HG03342 (cell line): Measurements from ENCODE around the gene HOXB3.
A peak's percentile ranks its signal among the peaks of the same experiment; 100 is the strongest.

ENCODE experiments used
- ATAC-seq: cut with Tn5 transposase; IDR thresholded peaks from one replicate; pipeline ENCODE4 v1.9.1; 2021; ENCODE audit warnings: mild to moderate bottlenecking, moderate library complexity; ENCODE audit not compliant: unreplicated experiment

Gene HOXB3

DNA sequence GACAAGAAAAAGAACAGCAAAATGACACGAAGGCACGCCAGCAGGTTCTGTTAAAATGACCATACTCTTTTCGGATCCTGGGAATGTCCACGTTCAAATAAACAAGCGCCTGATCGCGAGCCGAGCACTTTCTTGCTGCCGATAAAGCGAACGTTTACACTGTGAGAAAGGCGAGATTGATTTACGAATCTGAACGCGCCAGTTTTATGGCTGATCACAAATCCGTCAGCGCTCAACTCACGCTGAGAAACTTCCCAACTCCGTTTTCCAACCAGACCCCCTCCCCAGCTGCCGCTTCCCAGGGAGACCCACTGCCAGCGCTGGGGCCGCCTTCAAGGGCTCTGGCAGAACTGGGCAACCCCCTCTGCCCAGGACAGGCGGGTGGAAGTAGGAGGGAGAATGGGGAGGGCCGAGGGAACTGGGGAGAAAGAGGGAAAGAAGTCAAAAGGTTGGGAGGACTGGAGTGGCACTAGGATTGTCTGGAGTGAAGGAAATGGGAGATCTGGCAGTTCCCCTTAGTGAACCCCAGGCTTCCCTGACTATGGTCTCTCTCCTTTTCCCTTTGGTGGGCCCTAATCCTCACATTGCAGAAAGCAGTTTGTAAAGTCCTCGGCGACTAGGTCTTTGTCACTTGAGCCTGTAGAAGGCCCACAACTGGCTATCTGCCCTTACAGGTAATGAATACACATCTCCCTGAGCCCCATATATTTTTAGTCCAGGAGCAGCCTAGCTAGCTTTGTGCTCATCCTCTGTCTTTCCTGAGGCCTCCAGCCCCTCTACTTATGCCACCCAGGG lies 18.8 kb downstream of the HOXB3 start:
- no peak for ATAC-seq

DNA sequence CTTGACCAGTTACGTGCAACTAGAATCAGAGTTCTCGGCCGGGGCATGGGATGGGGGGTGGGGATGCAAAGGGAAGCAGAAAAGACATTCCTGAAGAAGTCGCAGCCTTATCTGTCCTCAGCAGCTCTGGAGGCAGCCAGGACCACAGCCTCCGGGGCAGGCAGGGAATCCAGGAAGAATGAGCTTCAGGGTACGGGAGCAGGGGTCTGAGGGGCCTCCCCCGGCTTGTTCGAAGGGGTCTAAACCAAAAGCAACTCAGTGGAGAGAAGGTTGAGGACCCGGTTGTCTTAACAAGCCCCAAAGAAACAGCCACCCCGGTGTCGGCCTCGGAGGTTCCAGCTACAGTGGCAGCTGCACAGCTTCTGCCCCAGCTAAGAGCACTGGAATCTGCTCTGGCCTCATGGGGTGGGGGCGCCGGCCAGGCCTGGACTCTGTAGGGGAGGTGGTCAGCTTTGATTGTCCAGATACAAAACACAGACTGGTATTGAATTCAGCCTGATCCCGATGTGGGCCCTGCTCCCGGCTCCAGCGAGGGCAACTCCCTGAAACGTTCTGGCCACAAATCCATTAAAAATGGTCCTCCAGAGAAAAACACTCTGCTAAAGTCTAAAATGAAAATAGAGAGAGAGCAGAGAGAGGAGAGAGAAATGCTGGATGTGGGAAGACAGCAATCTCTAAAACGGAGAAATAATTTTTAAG lies 19.6 kb downstream of the HOXB3 start:
- ATAC-seq, result no peak

- ATAC-seq, result no peak
Observed at GRCh38 chr17:48569674-48570324, 20.2 kb downstream of the HOXB3 start.

GRCh38 chr17:48569240-48569582 lies 20.8 kb downstream of the HOXB3 start:
- no peak for ATAC-seq

DNA sequence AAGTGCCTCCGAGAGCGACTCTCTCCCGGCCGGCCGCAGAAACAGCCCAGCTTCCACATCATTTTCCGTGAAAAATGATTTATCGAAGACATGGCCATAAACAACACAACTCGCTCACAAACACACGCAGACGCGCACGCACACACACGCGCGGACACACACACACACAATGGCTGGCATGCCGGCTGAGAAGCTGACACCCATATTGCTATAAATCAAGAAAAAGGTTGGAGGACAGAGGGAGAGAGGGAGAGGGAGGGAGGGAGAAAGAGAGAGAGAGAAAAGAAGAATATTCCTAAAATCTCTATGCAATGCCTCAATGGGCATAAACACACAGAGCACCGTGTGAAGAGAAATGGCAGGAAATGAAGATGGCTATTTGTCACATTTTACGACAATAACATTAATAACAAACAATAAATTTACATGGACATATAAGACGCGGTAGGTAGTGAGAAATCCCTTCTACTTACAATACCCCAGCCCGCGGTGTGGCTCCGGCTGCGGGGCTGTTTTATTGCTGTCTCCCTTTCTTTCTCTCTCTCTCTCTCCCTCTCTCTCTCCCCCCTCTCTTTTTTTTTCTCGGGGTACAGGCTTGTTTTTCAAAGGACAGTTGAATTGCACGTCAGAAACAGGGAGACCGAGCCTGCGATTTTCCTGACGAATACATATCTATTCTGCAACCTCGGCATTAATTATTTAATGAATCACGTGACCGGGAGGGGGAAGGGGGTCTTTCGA lies 21.4 kb downstream of the HOXB3 start:
- ATAC-seq, result no peak

DNA sequence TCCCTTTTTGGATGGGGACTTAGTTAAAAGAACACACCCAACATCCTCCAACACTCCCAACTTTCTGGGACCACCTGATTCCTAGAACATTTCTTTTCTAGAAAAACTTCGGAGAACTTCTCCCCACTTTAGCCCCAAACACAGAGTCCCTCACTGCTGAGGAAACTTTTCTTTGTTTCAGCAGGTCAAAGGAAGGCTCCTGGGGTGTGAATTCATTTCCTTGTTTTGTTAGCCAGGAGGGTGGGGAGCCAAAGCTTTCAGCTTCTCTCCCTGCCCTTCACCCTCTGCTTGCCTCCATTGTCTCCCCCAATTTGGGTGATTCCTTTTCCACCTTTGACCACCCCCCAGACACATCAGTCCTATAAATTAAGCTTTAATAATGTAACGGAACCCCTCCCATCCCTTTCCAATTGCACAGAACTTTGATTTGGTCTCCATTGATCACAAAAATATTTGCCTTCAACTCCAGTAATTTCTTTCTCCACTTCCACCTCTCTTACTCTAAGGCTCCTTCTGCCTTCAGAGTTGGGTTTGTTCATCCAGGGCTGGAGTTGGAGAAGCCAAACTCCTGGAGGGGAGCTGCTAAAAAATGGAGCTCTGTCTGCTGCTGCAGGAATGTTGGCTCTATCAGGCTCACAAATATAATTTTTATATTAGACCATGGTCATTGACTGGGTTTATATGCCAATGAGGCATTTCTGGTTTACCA lies 22.2 kb downstream of the HOXB3 start:
- ATAC-seq, result no peak

- no peak for ATAC-seq
Observed at GRCh38 chr17:48567209-48567608, 22.8 kb downstream of the HOXB3 start.

DNA sequence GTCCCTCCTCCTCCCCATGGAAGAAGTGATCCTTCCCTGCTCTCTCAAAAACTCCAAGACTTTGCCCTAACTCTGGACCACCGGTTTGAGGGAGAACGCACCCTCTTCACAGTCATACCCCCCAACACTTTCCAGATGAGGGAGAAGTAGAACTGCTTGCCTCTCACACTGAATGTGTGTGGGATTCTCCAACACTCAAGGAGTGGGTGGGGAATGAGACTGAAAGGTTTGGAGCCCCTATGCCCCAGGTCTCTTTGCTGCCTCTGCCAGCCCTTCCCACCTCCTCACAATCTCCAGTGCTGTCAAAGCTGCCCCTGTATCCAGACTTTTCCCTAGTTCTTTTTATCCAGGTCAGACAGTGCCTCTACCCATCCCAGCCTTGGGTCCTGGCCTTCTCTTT lies 23.3 kb downstream of the HOXB3 start:
- no peak for ATAC-seq

DNA sequence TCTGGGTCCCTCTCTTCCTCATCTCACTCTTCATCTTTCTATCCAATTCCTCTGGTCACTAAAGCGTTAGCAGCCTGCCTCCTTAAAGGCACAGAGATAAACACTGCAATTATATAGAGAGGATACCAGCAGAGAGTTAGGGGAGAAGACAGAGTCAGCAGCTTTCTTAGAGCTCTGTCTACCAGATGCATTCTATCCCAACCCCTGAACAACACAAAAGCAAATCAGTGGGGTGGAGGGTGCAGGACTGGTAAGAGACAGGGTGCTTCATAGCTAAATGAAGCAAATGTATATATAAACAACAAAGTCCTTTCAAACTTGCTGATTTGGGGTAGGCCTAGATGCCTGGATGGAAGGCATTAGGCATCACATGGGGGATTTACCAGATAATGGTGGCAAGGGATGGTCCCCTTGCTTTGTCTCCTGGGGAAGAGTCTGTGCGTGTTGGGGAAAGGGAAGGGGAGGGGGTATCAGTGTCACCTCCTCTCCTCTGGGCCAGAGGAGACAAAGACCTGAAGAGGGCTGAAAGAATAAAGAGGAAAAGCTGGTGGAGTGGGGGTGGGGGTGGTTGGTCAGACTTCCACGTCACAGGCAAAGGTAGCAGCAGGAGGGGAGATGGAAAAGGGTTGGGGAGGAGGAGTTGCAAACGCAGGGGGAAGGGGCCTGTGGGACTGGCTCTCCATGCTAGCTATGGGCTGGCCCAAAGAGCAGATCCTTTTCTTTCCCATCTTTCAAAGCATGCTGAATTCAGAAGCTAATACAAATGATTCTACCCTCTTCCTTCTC lies 23.9 kb downstream of the HOXB3 start:
- ATAC-seq, result no peak

GRCh38 chr17:48565022-48565554 lies 25.0 kb downstream of the HOXB3 start:
- ATAC-seq, result no peak

- ATAC-seq, result no peak
Observed at GRCh38 chr17:48564188-48565021, 25.6 kb downstream of the HOXB3 start.

- ATAC-seq, result no peak
Observed at GRCh38 chr17:48563867-48564187, 26.2 kb downstream of the HOXB3 start.

GRCh38 chr17:48563385-48563838 lies 26.6 kb downstream of the HOXB3 start:
- ATAC-seq, result no peak

- no peak for ATAC-seq
Observed at GRCh38 chr17:48562934-48563333, 27.1 kb downstream of the HOXB3 start.

GRCh38 chr17:48561884-48562810 lies 27.9 kb downstream of the HOXB3 start:
- ATAC-seq, result peak; percentile 55

- ATAC-seq, result no peak
Observed at GRCh38 chr17:48559840-48560817, 29.9 kb downstream of the HOXB3 start.
